Bronchial epithelial cell (primary cell): ENCODE measurements around the gene AQP5. TPM values are rescaled to one million over a fixed set of nuclear protein-coding genes. Genes with fewer than 3 reads are reported as not detected.

ENCODE experiments used
- DNase-seq: peaks from one replicate; pipeline ENCODE4 v3.0.0-alpha.2; 2010; ENCODE audit warnings: low read depth
- FAIRE-seq: peaks from 2 replicates; lab custom pipeline; 2011; peaks lifted over from hg19 to GRCh38; lab: Jason Lieb, UNC
- H3K27me3 ChIP-seq: 2 replicates; pipeline ENCODE4 v1.5.1; 2011; ENCODE audit warnings: low read length; ENCODE audit not compliant: control insufficient read depth, insufficient read depth
- H3K36me3 ChIP-seq: 2 replicates; pipeline ENCODE4 v1.5.1; 2011; ENCODE audit warnings: low read length; ENCODE audit not compliant: control insufficient read depth, insufficient read depth
- H3K4me3 ChIP-seq: 2 replicates; pipeline ENCODE4 v1.5.1; 2011; ENCODE audit warnings: mild to moderate bottlenecking, low read depth, low read length, control low read depth
- total RNA-seq: library from RNA; depleted of rRNA; stranded (reverse); fragments of >200 nt; gene quantifications from 2 replicates; pipeline ENCODE4 v1.2.1, GENCODE V29; 2014
- TF ChIP-seq, protein P1 (sequence below): IDR thresholded peaks from 2 replicates; pipeline ENCODE4 v1.5.1; 2011; ENCODE audit warnings: mild to moderate bottlenecking, moderate library complexity, low read length, control low read depth, inconsistent platforms; ENCODE audit not compliant: insufficient read depth, severe bottlenecking

The AQP5 gene
- total RNA-seq, 1 donor from 2014 or later = 1.3 TPM

DNA sequence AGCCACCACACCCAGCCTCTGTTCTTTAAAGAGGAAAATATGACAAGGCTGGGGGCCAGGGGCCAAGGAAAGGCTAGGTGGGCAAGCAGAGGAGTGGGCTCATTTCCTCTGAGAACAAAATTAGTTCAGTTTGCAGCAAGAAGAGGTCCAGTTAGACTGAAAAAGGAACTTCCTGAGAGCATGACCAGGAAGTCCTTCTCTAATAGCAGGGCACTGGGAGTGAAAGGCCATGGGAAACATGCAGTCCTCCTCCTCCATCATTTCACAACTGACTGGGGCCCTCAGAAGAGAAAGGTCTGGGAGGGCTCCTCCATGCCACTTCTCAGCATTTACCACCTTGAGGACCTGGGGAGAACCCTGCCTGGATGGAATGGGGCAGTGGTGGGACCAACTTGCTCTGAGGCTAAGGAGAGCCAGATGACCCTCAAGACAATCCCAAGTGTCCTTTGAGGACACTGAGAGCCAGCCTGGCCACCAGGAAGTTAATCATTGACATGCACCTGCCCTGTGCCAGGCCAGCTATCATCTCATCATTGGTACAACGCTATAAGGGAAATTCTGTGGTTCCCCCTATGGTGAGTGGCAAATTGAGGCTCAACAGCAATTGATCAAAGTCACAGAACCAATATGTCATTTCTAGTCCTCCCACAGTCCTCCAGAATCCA is 9.1 kb upstream of the AQP5 start:
- no peaks in the 10 kb centered on the region for H3K36me3 ChIP-seq
- TF ChIP-seq, protein P1, sequence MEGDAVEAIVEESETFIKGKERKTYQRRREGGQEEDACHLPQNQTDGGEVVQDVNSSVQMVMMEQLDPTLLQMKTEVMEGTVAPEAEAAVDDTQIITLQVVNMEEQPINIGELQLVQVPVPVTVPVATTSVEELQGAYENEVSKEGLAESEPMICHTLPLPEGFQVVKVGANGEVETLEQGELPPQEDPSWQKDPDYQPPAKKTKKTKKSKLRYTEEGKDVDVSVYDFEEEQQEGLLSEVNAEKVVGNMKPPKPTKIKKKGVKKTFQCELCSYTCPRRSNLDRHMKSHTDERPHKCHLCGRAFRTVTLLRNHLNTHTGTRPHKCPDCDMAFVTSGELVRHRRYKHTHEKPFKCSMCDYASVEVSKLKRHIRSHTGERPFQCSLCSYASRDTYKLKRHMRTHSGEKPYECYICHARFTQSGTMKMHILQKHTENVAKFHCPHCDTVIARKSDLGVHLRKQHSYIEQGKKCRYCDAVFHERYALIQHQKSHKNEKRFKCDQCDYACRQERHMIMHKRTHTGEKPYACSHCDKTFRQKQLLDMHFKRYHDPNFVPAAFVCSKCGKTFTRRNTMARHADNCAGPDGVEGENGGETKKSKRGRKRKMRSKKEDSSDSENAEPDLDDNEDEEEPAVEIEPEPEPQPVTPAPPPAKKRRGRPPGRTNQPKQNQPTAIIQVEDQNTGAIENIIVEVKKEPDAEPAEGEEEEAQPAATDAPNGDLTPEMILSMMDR = no peak
- H3K27me3 ChIP-seq = peaks cover 3% of the 10 kb centered on the region
- FAIRE-seq (peak; percentile 89), DNase-seq (no peak)
- no peak overlapping the region for H3K4me3 ChIP-seq

DNA sequence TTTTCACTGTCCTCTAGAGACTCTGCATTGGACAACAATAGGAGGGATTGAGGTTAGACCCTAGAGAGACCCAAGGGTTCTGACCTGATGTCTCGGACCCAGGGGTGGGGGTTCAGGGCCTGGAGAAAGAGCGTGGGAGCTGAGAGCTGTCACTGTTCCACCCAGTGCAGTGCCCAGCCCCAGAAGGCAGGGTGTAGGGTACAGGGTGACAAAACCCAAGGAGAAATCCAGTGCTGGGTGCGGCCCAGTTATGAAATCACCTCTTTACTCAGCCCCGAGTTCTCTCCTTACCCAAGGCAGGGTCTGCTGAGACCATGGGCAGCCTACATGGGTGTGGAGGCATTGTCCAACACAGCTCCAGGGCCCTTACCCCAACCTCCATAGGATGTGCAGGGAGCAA is 8.5 kb upstream of the AQP5 start:
- DNase-seq (no peak), FAIRE-seq (no peak)
- H3K36me3 ChIP-seq = no peaks in the 10 kb centered on the region
- TF ChIP-seq, protein P1 = no peak
- no peak overlapping the region for H3K4me3 ChIP-seq
- peaks cover 3% of the 10 kb centered on the region for H3K27me3 ChIP-seq

DNA sequence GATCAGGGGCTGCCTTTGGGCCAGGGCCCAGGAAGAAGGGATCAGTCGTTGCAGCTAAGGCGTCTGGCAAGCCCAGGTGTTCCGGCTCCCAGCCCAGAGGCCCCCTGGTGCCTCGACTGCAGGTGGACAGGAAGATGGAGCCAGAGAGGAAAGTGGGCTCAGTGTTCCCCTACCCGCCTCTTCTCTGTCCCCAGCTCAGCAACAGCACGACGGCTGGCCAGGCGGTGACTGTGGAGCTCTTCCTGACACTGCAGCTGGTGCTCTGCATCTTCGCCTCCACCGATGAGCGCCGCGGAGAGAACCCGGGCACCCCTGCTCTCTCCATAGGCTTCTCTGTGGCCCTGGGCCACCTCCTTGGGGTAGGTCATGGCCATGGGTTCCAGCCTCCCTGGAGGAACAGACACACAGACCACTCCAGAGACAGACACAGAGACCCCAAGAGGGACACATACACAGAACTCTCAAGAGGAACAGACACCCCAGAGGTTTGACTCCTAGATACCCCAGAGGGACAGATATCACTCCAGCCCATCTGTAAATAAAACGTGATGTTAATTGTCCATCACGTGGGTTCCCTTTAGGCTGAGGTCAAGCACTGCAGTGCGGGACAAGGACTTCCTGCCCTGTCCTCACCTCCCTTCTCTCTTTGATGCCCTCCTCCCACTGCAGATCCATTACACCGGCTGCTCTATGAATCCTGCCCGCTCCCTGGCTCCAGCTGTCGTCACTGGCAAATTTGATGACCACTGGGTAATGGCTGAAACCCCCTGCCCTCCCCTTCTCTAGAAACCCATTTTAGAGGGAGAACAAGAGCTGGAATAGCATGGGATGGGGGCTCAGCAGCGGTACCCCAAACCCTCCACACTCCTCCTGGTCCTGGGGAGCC is 7.5 kb upstream of the AQP5 start:
- Histone ChIP-seq H3K27me3 (peaks cover 3% of the 10 kb centered on the region), H3K36me3 (no peaks in the 10 kb centered on the region), H3K4me3 (no peak overlapping the region)
- FAIRE-seq (no peak), DNase-seq (no peak)
- TF ChIP-seq, protein P1 = no peak

DNA sequence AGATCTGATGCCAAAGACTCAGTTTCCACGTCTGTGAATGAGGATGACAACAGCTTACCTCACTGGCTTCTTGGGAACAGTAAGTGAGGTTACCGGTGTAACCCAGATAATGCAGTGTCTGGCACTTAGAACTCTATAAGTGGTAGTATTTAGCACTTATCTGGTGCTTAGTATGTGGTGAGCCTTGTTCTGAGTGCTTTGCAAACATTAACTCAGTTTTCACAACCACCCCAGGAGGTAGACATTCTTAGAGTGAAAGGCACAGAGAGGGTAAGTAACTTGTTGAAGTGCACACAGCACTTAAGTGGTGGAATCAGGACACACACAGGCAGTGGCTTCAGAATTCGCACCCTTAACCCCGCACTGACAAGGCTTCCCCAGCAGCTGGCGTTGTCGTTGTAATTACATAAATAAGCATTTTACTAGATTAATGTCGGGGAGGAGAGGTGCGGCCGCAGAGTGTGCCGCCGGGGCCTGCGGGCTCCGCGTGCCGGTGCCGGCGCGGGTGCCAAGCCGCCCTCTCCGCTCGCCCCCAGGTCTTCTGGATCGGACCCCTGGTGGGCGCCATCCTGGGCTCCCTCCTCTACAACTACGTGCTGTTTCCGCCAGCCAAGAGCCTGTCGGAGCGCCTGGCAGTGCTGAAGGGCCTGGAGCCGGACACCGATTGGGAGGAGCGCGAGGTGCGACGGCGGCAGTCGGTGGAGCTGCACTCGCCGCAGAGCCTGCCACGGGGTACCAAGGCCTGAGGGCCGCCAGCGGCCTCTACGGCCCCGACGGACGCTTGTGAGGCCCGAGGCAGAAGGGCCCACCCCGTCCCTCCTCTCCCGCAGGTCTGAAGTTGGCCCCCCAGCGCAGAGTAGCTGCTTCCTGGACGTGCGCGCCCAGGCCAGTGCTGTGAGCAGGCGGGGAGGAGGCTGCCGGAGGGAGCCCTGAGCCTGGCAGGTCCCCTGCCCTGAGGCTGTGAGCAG is 6.5 kb upstream of the AQP5 start:
- no peaks in the 10 kb centered on the region for H3K36me3 ChIP-seq
- no peak for DNase-seq
- no peak overlapping the region for H3K4me3 ChIP-seq
- TF ChIP-seq, protein P1 = no peak
- peaks cover 3% of the 10 kb centered on the region for H3K27me3 ChIP-seq
- peak; percentile 58 for FAIRE-seq

DNA sequence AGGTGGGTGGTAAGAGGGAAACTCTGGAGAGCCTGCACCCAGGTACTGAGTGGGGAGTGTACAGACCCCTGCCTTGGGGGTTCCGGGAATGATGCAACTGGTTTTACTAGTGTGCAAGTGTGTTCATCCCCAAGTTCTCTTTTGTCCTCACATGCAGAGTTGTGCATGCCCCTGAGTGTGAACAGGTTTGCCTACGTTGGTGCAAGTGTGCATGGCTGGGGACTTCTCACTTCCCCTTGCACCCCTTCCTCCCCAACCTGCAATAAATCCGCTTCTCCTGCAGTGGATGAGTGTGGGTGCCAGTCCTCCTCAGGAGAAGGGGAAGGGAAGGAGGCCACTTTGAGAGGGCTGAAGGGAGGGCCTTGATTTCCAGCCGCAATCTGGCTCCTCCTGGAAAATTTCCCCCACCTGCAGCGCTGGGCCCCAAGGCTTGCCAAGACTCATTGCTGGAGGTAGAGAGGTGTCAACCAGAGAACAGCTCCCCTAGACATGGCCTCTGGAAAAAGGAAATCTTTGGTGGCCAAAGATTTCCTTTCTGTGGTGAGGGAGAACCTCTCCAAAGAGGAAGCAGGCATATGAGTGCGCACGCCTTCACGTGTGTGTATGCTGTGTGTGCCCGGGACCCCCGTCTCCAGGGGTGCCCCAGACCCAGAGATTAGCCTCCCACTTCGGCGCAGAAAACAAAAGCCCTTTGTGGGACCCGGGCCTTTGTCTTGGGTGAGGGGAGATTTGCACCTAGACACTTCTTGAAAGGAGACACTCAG is 5.6 kb upstream of the AQP5 start:
- no peaks in the 10 kb centered on the region for H3K36me3 ChIP-seq
- H3K27me3 ChIP-seq = peaks cover 9% of the 10 kb centered on the region
- TF ChIP-seq, protein P1 = no peak
- no peak overlapping the region for H3K4me3 ChIP-seq
- DNase-seq (no peak), FAIRE-seq (no peak)
